GM11168 (cell line): ENCODE measurements around the gene KCNN2.

Experiments
- in situ Hi-C: fragments of 300-500 bp; cut with MboI; formaldehyde crosslinking; loops from one replicate; pipeline ENCODE4 v1.12.0; 2022; ENCODE audit warnings: low sequenced_read_pairs; ENCODE audit not compliant: unreplicated experiment

KCNN2 gene

GRCh38 chr5:114361724-114362196 lies at the start of gene KCNN2:
Gene KCNN2 (plus strand): TSS chr5:114362070. CDS start chr5:114362140, 70 bp downstream.
- in situ Hi-C loops = no loop called here

- in situ Hi-C loops = no loop called here
Observed at GRCh38 chr5:114312658-114313057, 49.2 kb upstream of the KCNN2 start.

GRCh38 chr5:114314061-114314460 lies 47.8 kb upstream of the KCNN2 start:
- in situ Hi-C loops = no loop called here

- in situ Hi-C loops = no loop called here
Observed at GRCh38 chr5:114316167-114316566, 45.7 kb upstream of the KCNN2 start.

- in situ Hi-C loops = no loop called here
Observed at GRCh38 chr5:114317751-114318150, 44.1 kb upstream of the KCNN2 start.

- in situ Hi-C loops = no loop called here
Observed at GRCh38 chr5:114319236-114319635, 42.6 kb upstream of the KCNN2 start.

GRCh38 chr5:114319821-114320220 lies 42.0 kb upstream of the KCNN2 start:
- in situ Hi-C loops = no loop called here

- in situ Hi-C loops = no loop called here
Observed at GRCh38 chr5:114324282-114324681, 37.6 kb upstream of the KCNN2 start.

GRCh38 chr5:114325541-114325940 lies 36.3 kb upstream of the KCNN2 start:
- in situ Hi-C loops = no loop called here

- in situ Hi-C loops = no loop called here
Observed at GRCh38 chr5:114327474-114327873, 34.4 kb upstream of the KCNN2 start.

- in situ Hi-C loops = no loop called here
Observed at GRCh38 chr5:114327987-114328386, 33.9 kb upstream of the KCNN2 start.

- in situ Hi-C loops = no loop called here
Observed at GRCh38 chr5:114330916-114331531, 30.8 kb upstream of the KCNN2 start.

- in situ Hi-C loops = no loop called here
Observed at GRCh38 chr5:114332493-114332892, 29.4 kb upstream of the KCNN2 start.

- in situ Hi-C loops = no loop called here
Observed at GRCh38 chr5:114332925-114333324, 28.9 kb upstream of the KCNN2 start.

- in situ Hi-C loops = no loop called here
Observed at GRCh38 chr5:114335391-114335790, 26.5 kb upstream of the KCNN2 start.

GRCh38 chr5:114339108-114339507 lies 22.8 kb upstream of the KCNN2 start:
- in situ Hi-C loops = no loop called here

GRCh38 chr5:114346181-114346580 lies 15.7 kb upstream of the KCNN2 start:
- in situ Hi-C loops = no loop called here

- in situ Hi-C loops = no loop called here
Observed at GRCh38 chr5:114355086-114355830, 6.6 kb upstream of the KCNN2 start.

- in situ Hi-C loops = no loop called here
Observed at GRCh38 chr5:114358329-114358728, 3.5 kb upstream of the KCNN2 start.

GRCh38 chr5:114360357-114360756 lies 1.5 kb upstream of the KCNN2 start:
- in situ Hi-C loops = no loop called here

- in situ Hi-C loops = no loop called here
Observed at GRCh38 chr5:114360816-114361723, 800 bp upstream of the KCNN2 start.
